Measurements from ENCODE around the gene ABCF2. TPM values are rescaled to one million over a fixed set of nuclear protein-coding genes. Genes with fewer than 3 reads are reported as not detected.

Gene ABCF2
- polyA plus RNA-seq, 1 donor (not counting 4 experiments of a cell fraction or from before 2014, with no cell fraction given), result 33.3 TPM

DNA sequence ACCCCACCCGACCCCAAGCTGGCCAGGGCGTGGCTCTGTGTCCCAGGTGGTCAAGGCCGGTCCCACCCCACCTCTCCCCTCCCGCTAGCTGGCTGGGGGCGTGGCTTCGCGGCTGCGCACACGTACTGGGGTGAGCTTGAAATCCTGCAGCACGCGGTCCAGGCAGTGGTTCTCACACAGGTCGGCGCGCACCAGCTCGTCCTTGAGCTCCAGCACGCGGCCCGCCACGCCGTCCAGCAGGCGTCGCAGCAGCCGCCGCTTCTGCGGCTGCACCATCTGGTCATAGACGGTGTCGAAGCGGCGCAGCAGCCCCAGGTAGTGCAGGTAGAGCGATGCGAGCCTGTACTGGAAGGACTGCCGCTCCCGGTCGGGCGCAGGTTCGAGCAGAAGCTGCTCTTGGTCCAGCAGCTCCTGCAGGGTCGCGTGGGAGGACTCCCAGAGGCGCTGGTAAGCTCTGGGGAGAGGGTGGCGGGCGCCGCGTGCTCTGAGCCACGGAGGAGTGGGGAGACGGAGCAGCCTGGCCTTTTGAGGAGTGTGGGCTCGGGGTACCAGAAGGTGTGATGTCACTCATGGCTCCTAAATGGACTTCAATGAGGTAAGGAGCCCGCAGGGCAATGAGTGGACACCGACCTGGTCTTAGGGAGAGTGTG, 22.5 kb downstream of the ABCF2 start:
- no peaks in the 10 kb centered on the region for H3K79me2 ChIP-seq (ENCODE audit: control insufficient read depth, insufficient read depth, low read length)
- TF ChIP-seq, protein P1, sequence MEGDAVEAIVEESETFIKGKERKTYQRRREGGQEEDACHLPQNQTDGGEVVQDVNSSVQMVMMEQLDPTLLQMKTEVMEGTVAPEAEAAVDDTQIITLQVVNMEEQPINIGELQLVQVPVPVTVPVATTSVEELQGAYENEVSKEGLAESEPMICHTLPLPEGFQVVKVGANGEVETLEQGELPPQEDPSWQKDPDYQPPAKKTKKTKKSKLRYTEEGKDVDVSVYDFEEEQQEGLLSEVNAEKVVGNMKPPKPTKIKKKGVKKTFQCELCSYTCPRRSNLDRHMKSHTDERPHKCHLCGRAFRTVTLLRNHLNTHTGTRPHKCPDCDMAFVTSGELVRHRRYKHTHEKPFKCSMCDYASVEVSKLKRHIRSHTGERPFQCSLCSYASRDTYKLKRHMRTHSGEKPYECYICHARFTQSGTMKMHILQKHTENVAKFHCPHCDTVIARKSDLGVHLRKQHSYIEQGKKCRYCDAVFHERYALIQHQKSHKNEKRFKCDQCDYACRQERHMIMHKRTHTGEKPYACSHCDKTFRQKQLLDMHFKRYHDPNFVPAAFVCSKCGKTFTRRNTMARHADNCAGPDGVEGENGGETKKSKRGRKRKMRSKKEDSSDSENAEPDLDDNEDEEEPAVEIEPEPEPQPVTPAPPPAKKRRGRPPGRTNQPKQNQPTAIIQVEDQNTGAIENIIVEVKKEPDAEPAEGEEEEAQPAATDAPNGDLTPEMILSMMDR (optimal IDR thresholded peaks at IDR 0.05 in 1 of 3, IDR thresholded peaks at IDR 0.05 in 1 of 3, conservative IDR thresholded peaks at IDR 0.05 in 1 of 3; ENCODE audit: extremely low read depth in 1 of 3, insufficient read depth in 2 of 3, low read length in 3 of 3), result no peak
- TF ChIP-seq EZH2 (IDR thresholded peaks at IDR 0.05; ENCODE audit: low read length), result no peak
- dilution Hi-C loops (cut with MboI; ENCODE audit: extremely low pct_ligation_motif_present, low sequenced_read_pairs), result no loop called here
- no peak overlapping the region for H3K9ac ChIP-seq (ENCODE audit: control insufficient read depth, extremely low read depth, insufficient read depth, low read length)
- H3K9me3 ChIP-seq (ENCODE audit: control insufficient read depth, low read depth, low read length), result no peaks in the 10 kb centered on the region
- H3K27me3 ChIP-seq (ENCODE audit: control insufficient read depth, extremely low read depth, insufficient read depth, low read length), result peaks cover 46% of the 10 kb centered on the region
- no peaks in the 10 kb centered on the region for H3K36me3 ChIP-seq (ENCODE audit: control insufficient read depth in 2 of 2, extremely low read depth in 1 of 2, insufficient read depth in 2 of 2, low read length in 2 of 2)
- no peak for DNase-seq (ENCODE audit: low read depth, low spot score)
- H4K20me1 ChIP-seq (ENCODE audit: control insufficient read depth, extremely low read depth, insufficient read depth, low read length), result no peaks in the 10 kb centered on the region
- no peak overlapping the region for H3K27ac ChIP-seq (ENCODE audit: control insufficient read depth, insufficient read depth, low read length)
- H3K9me1 ChIP-seq (ENCODE audit: control insufficient read depth, extremely low read depth, insufficient read depth, low read length), result no peaks in the 10 kb centered on the region
- no peaks in the 10 kb centered on the region for H3K4me1 ChIP-seq (ENCODE audit: control insufficient read depth, extremely low read depth, insufficient read depth, low read length)
- no peak overlapping the region for H2AFZ ChIP-seq (ENCODE audit: control insufficient read depth, low read length)
- no peak for FAIRE-seq
- no peak overlapping the region for H3K4me2 ChIP-seq (ENCODE audit: control insufficient read depth, extremely low read depth, insufficient read depth, low read depth, low read length)
- no peak overlapping the region for H3K4me3 ChIP-seq (ENCODE audit: control insufficient read depth in 2 of 3, extremely low read depth in 1 of 3, insufficient read depth in 2 of 3, low read depth in 1 of 3, low read length in 3 of 3)

DNA sequence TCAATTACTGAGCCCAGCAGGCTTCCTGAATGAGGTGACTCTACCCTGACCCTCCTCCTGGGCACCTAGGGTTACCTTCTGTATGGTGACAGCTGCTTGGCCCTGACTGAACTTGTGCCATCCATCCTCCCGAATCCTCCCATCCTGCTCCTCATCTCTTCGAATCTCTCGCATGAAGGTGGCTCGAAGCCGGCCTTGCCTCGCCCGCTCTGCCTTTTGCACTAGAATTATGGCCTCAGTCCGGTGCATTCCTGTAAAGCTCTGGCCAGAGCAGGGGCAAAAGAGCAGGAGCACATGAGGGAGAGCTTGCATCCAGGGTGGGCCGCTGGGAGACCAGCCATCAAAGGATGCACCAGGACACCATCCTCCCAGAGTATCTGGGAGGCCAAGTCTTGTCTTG, 24.2 kb downstream of the ABCF2 start:
- Histone ChIP-seq H2AFZ (ENCODE audit: control insufficient read depth, low read length) (no peak overlapping the region), H3K9me1 (ENCODE audit: control insufficient read depth, extremely low read depth, insufficient read depth, low read length) (no peaks in the 10 kb centered on the region), H3K27ac (ENCODE audit: control insufficient read depth, insufficient read depth, low read length) (no peak overlapping the region), H3K79me2 (ENCODE audit: control insufficient read depth, insufficient read depth, low read length) (no peaks in the 10 kb centered on the region), H3K4me2 (ENCODE audit: control insufficient read depth, extremely low read depth, insufficient read depth, low read depth, low read length) (no peak overlapping the region), H3K36me3 (ENCODE audit: control insufficient read depth in 2 of 2, extremely low read depth in 1 of 2, insufficient read depth in 2 of 2, low read length in 2 of 2) (no peaks in the 10 kb centered on the region), H3K27me3 (ENCODE audit: control insufficient read depth, extremely low read depth, insufficient read depth, low read length) (peaks cover 56% of the 10 kb centered on the region), H3K4me3 (ENCODE audit: control insufficient read depth in 2 of 3, extremely low read depth in 1 of 3, insufficient read depth in 2 of 3, low read depth in 1 of 3, low read length in 3 of 3) (no peak overlapping the region), H3K9ac (ENCODE audit: control insufficient read depth, extremely low read depth, insufficient read depth, low read length) (no peak overlapping the region), H3K9me3 (ENCODE audit: control insufficient read depth, low read depth, low read length) (no peaks in the 10 kb centered on the region), H4K20me1 (ENCODE audit: control insufficient read depth, extremely low read depth, insufficient read depth, low read length) (no peaks in the 10 kb centered on the region), H3K4me1 (ENCODE audit: control insufficient read depth, extremely low read depth, insufficient read depth, low read length) (no peaks in the 10 kb centered on the region)
- DNase-seq (ENCODE audit: low read depth, low spot score) (no peak), FAIRE-seq (no peak)
- dilution Hi-C loops (cut with MboI; ENCODE audit: extremely low pct_ligation_motif_present, low sequenced_read_pairs), result no loop called here
- TF ChIP-seq EZH2 (IDR thresholded peaks at IDR 0.05; ENCODE audit: low read length), result no peak

DNA sequence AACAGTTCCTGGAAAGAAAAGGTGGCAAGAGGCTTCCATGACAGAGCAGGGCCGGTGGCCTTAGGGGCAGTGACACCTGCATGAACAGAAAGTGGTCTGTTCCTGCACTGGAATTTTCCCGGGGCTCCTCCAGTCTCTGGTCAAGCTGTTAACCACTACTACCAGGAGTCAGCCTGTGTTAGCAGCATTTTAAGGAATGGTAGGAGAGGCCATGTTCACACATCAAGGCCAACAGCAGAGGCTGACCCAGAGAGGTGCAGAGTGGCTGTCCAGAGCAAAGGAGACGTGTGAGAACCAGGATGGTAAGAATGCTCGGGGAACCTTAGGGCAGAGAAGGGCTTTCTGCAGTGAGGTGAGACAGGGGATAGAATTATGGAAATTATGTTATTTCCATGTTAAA, 25.3 kb downstream of the ABCF2 start:
- FAIRE-seq (no peak), DNase-seq (ENCODE audit: low read depth, low spot score) (no peak)
- Histone ChIP-seq H3K9me1 (ENCODE audit: control insufficient read depth, extremely low read depth, insufficient read depth, low read length) (no peaks in the 10 kb centered on the region), H3K4me1 (ENCODE audit: control insufficient read depth, extremely low read depth, insufficient read depth, low read length) (no peaks in the 10 kb centered on the region), H3K9me3 (ENCODE audit: control insufficient read depth, low read depth, low read length) (no peaks in the 10 kb centered on the region), H3K79me2 (ENCODE audit: control insufficient read depth, insufficient read depth, low read length) (no peaks in the 10 kb centered on the region), H3K36me3 (ENCODE audit: control insufficient read depth in 2 of 2, extremely low read depth in 1 of 2, insufficient read depth in 2 of 2, low read length in 2 of 2) (no peaks in the 10 kb centered on the region), H3K27me3 (ENCODE audit: control insufficient read depth, extremely low read depth, insufficient read depth, low read length) (peaks cover 59% of the 10 kb centered on the region), H3K27ac (ENCODE audit: control insufficient read depth, insufficient read depth, low read length) (no peak overlapping the region), H2AFZ (ENCODE audit: control insufficient read depth, low read length) (no peak overlapping the region), H4K20me1 (ENCODE audit: control insufficient read depth, extremely low read depth, insufficient read depth, low read length) (no peaks in the 10 kb centered on the region), H3K4me2 (ENCODE audit: control insufficient read depth, extremely low read depth, insufficient read depth, low read depth, low read length) (no peak overlapping the region), H3K4me3 (ENCODE audit: control insufficient read depth in 2 of 3, extremely low read depth in 1 of 3, insufficient read depth in 2 of 3, low read depth in 1 of 3, low read length in 3 of 3) (no peak overlapping the region), H3K9ac (ENCODE audit: control insufficient read depth, extremely low read depth, insufficient read depth, low read length) (no peak overlapping the region)
- dilution Hi-C loops (cut with MboI; ENCODE audit: extremely low pct_ligation_motif_present, low sequenced_read_pairs), result no loop called here
- no peak for TF ChIP-seq EZH2 (IDR thresholded peaks at IDR 0.05; ENCODE audit: low read length)
- TF ChIP-seq, protein P1 (optimal IDR thresholded peaks at IDR 0.05 in 1 of 3, IDR thresholded peaks at IDR 0.05 in 1 of 3, conservative IDR thresholded peaks at IDR 0.05 in 1 of 3; ENCODE audit: extremely low read depth in 1 of 3, insufficient read depth in 2 of 3, low read length in 3 of 3), result no peak

All from keratinocyte (primary cell).